KOPT-K1 (cell line): ENCODE data around the gene JAKMIP3.

Source experiments
- H3K27ac ChIP-seq: fragments of 200-600 bp; sonication (generic); 2 replicates; pipeline ENCODE4 v1.5.1; 2016; ENCODE audit warnings: antibody characterized with exemption, mild to moderate bottlenecking, low read depth, low read length; ENCODE audit not compliant: poor library complexity, severe bottlenecking
- H3K36me3 ChIP-seq: fragments of 200-600 bp; sonication (generic); 2 replicates; pipeline ENCODE4 v1.5.1; 2017; ENCODE audit warnings: antibody characterized with exemption, mild to moderate bottlenecking, low read length, moderate library complexity; ENCODE audit not compliant: insufficient read depth
- H3K9me3 ChIP-seq: fragments of 200-600 bp; sonication (generic); 2 replicates; pipeline ENCODE4 v1.5.1; 2017; ENCODE audit warnings: antibody characterized with exemption, low read length, mild to moderate bottlenecking; ENCODE audit not compliant: insufficient read depth, poor library complexity, severe bottlenecking

Gene JAKMIP3

GRCh38 chr10:132105302-132105995, 39.7 kb downstream of the JAKMIP3 start:
- Histone ChIP-seq H3K36me3 (no peaks in the 10 kb centered on the region), H3K9me3 (no peaks in the 10 kb centered on the region), H3K27ac (no peak overlapping the region)

- Histone ChIP-seq H3K27ac (no peak overlapping the region), H3K36me3 (no peaks in the 10 kb centered on the region), H3K9me3 (no peaks in the 10 kb centered on the region)
Observed at GRCh38 chr10:132106431-132106830, 40.7 kb downstream of the JAKMIP3 start.

- Histone ChIP-seq H3K27ac (no peak overlapping the region), H3K9me3 (no peaks in the 10 kb centered on the region), H3K36me3 (no peaks in the 10 kb centered on the region)
Observed at GRCh38 chr10:132107186-132107948, 41.6 kb downstream of the JAKMIP3 start.

GRCh38 chr10:132107949-132108877, 42.5 kb downstream of the JAKMIP3 start:
- Histone ChIP-seq H3K36me3 (no peaks in the 10 kb centered on the region), H3K9me3 (no peaks in the 10 kb centered on the region), H3K27ac (no peak overlapping the region)

GRCh38 chr10:132109341-132110110, 43.8 kb downstream of the JAKMIP3 start:
- H3K9me3 ChIP-seq: no peaks in the 10 kb centered on the region
- H3K36me3 ChIP-seq: no peaks in the 10 kb centered on the region
- H3K27ac ChIP-seq: no peak overlapping the region

- no peak overlapping the region for H3K27ac ChIP-seq
- H3K9me3 ChIP-seq: no peaks in the 10 kb centered on the region
- no peaks in the 10 kb centered on the region for H3K36me3 ChIP-seq
Observed at GRCh38 chr10:132110111-132110521, 44.4 kb downstream of the JAKMIP3 start.

- H3K27ac ChIP-seq: no peak overlapping the region
- no peaks in the 10 kb centered on the region for H3K9me3 ChIP-seq
- no peaks in the 10 kb centered on the region for H3K36me3 ChIP-seq
Observed at GRCh38 chr10:132110713-132111112, 45.0 kb downstream of the JAKMIP3 start.

GRCh38 chr10:132111121-132111731, 45.5 kb downstream of the JAKMIP3 start:
- Histone ChIP-seq H3K36me3 (no peaks in the 10 kb centered on the region), H3K9me3 (no peaks in the 10 kb centered on the region), H3K27ac (no peak overlapping the region)

GRCh38 chr10:132111871-132112341, 46.2 kb downstream of the JAKMIP3 start:
- H3K27ac ChIP-seq: no peak overlapping the region
- H3K9me3 ChIP-seq: no peaks in the 10 kb centered on the region
- no peaks in the 10 kb centered on the region for H3K36me3 ChIP-seq

GRCh38 chr10:132112611-132113010, 46.9 kb downstream of the JAKMIP3 start:
- no peaks in the 10 kb centered on the region for H3K9me3 ChIP-seq
- no peaks in the 10 kb centered on the region for H3K36me3 ChIP-seq
- no peak overlapping the region for H3K27ac ChIP-seq

- H3K36me3 ChIP-seq: no peaks in the 10 kb centered on the region
Observed at GRCh38 chr10:132113206-132113605, 47.5 kb downstream of the JAKMIP3 start.

GRCh38 chr10:132113766-132114365, 48.1 kb downstream of the JAKMIP3 start:
- Histone ChIP-seq H3K36me3 (no peaks in the 10 kb centered on the region), H3K27ac (no peak overlapping the region), H3K9me3 (no peaks in the 10 kb centered on the region)

More at GRCh38 chr10:132113206-132113605, 47.5 kb downstream of the JAKMIP3 start:
- H3K9me3 ChIP-seq: no peaks in the 10 kb centered on the region
- H3K27ac ChIP-seq: no peak overlapping the region

GRCh38 chr10:132114953-132115520, 49.3 kb downstream of the JAKMIP3 start:
- Histone ChIP-seq H3K9me3 (no peaks in the 10 kb centered on the region), H3K27ac (no peak overlapping the region), H3K36me3 (no peaks in the 10 kb centered on the region)
